HCT116 (cell line): Measurements from ENCODE around the gene COL15A1. TPM values are rescaled to one million over a fixed set of nuclear protein-coding genes. Genes with fewer than 3 reads are reported as not detected.

Source experiments
- ATAC-seq: fragments of 200-7000 bp; cut with Tn5 transposase; 2 replicates; pipeline ENCODE4 v1.9.1; 2020; ENCODE audit warnings: mild to moderate bottlenecking, moderate library complexity
- BruUV-seq: library from RNA; stranded (reverse); fragments of 400-500 nt; replicated peaks from 2 replicates; lab custom pipeline; 2021; lab: Mats Ljungman, UMichigan
- CTCF ChIA-PET: fragments of 300-600 bp; sonication (Branson Sonifier 250); formaldehyde crosslinking; loops from one replicate; lab custom pipeline; 2021; ENCODE audit warnings: antibody characterized with exemption; lab: Charles Lee
- POLR2A ChIA-PET: fragments of 300-600, 350-600 bp; sonication (Branson Sonifier 250); formaldehyde crosslinking; loops from one replicate; lab custom pipeline; 2021; ENCODE audit warnings: antibody characterized with exemption; lab: Charles Lee
- RAD21 ChIA-PET, 2 experiments: fragments of 300-600 bp; sonication (Branson Sonifier 250); formaldehyde crosslinking; loops; one replicate each; lab custom pipeline; 2023; ENCODE audit warnings: low total read pairs in 2 of 2; ENCODE audit not compliant: uncharacterized antibody in 2 of 2, unreplicated experiment in 2 of 2, low non-redundant PET in 1 of 2; lab: Charles Lee
- DNase-seq: peaks from one replicate; pipeline ENCODE4 v3.0.0-alpha.2; 2010; ENCODE audit warnings: low read depth, low spot score
- H2AFZ ChIP-seq: fragments of 200-600 bp; shearing (Covaris generic), sonication (generic); 2 replicates; pipeline ENCODE4 v1.6.1; 2017; ENCODE audit warnings: low read depth, mixed run types, mixed read lengths, antibody characterized with exemption, low read length; ENCODE audit not compliant: poor library complexity, severe bottlenecking
- H3K27ac ChIP-seq: 2 replicates; pipeline ENCODE4 v1.5.1; 2012; ENCODE audit warnings: low read depth, low read length
- H3K27me3 ChIP-seq: fragments of 200-600 bp; sonication (generic); 2 replicates; pipeline ENCODE4 v1.6.1; 2016; ENCODE audit warnings: mixed run types, low read length, mixed read lengths; ENCODE audit not compliant: insufficient read depth
- H3K36me3 ChIP-seq, 2 experiments: fragments of 200-500 bp in 1 of 2; fragments of 200-600 bp in 1 of 2; sonication (Bioruptor generic) in 1 of 2; sonication (generic) in 1 of 2; 2 replicates each; pipeline versions ENCODE4 v1.5.1 to v1.6.1; 2014 to 2016; ENCODE audit warnings: low read length in 2 of 2, inconsistent platforms in 1 of 2, mixed read lengths in 1 of 2, mixed run types in 1 of 2; ENCODE audit not compliant: insufficient read depth in 2 of 2, control insufficient read depth in 1 of 2
- H3K4me1 ChIP-seq, 2 experiments: fragments of 200-600 bp in 1 of 2; sonication (generic) in 1 of 2; 2 replicates each; pipeline versions ENCODE4 v1.5.1 to v1.6.1; 2012 to 2017; ENCODE audit warnings: low read length in 2 of 2, inconsistent platforms in 1 of 2, mild to moderate bottlenecking in 1 of 2, mixed read lengths in 1 of 2, mixed run types in 1 of 2, moderate library complexity in 1 of 2; ENCODE audit not compliant: insufficient read depth in 2 of 2, control insufficient read depth in 1 of 2
- H3K4me2 ChIP-seq: fragments of 200-600 bp; sonication (generic); 2 replicates; pipeline ENCODE4 v1.6.1; 2017; ENCODE audit warnings: mixed run types, low read length, mixed read lengths
- H3K4me3 ChIP-seq, 2 experiments: fragments of 200-600 bp in 1 of 2; sonication (generic) in 1 of 2; replicated peaks in 1 of 2; 2 replicates each; pipeline ENCODE4 v1.5.1; 2011 to 2016; ENCODE audit warnings: low read length in 2 of 2, control low read depth in 1 of 2, low read depth in 1 of 2, mild to moderate bottlenecking in 1 of 2, mixed read lengths in 1 of 2, mixed run types in 1 of 2
- H3K79me2 ChIP-seq: fragments of 200-600 bp; sonication (generic); 2 replicates; pipeline ENCODE4 v1.6.1; 2017; ENCODE audit warnings: mild to moderate bottlenecking, mixed run types, low read length, moderate library complexity, mixed read lengths; ENCODE audit not compliant: insufficient read depth
- H3K9ac ChIP-seq: fragments of 200-600 bp; sonication (generic); 2 replicates; pipeline ENCODE4 v1.6.1; 2016; ENCODE audit warnings: low read length, mixed read lengths
- H3K9me2 ChIP-seq: fragments of 200-600 bp; sonication (generic), shearing (Covaris generic); 2 replicates; pipeline ENCODE4 v1.6.1; 2017; ENCODE audit warnings: mixed run types, mild to moderate bottlenecking, moderate library complexity; ENCODE audit not compliant: insufficient read depth
- H3K9me3 ChIP-seq, 2 experiments: fragments of 200-500 bp in 1 of 2; fragments of 200-600 bp in 1 of 2; sonication (Bioruptor generic) in 1 of 2; sonication (generic) in 1 of 2; 2 replicates each; pipeline ENCODE4 v1.6.1; 2014 to 2017; ENCODE audit warnings: low read length in 2 of 2, mixed read lengths in 2 of 2, inconsistent platforms in 1 of 2, low read depth in 1 of 2, mild to moderate bottlenecking in 1 of 2, mixed run types in 1 of 2, moderate library complexity in 1 of 2; ENCODE audit not compliant: control insufficient read depth in 1 of 2, insufficient read depth in 1 of 2
- H4K20me1 ChIP-seq: fragments of 200-600 bp; sonication (generic), shearing (Covaris generic); 2 replicates; pipeline ENCODE4 v1.6.1; 2017; ENCODE audit warnings: mixed run types, mild to moderate bottlenecking, moderate library complexity; ENCODE audit not compliant: insufficient read depth
- EGR1 ChIP-seq: IDR thresholded peaks from 2 replicates; pipeline ENCODE4 v1.6.1; 2012; ENCODE audit warnings: low read depth
- ELF1 ChIP-seq: IDR thresholded peaks from 2 replicates; pipeline ENCODE4 v1.6.1; 2012; ENCODE audit warnings: low read depth, borderline replicate concordance
- FOSL1 ChIP-seq: IDR thresholded peaks from 2 replicates; pipeline ENCODE4 v1.6.1; 2012; ENCODE audit warnings: low read depth
- JUND ChIP-seq: IDR thresholded peaks from 2 replicates; pipeline ENCODE4 v1.6.1; 2012
- POLR2AphosphoS5 ChIP-seq: IDR thresholded peaks from 2 replicates; pipeline ENCODE4 v1.6.1; 2011; ENCODE audit warnings: mild to moderate bottlenecking, low read depth, low read length, moderate library complexity
- SP1 ChIP-seq: IDR thresholded peaks from 2 replicates; pipeline ENCODE4 v1.6.1; 2012; ENCODE audit warnings: low read depth
- YY1 ChIP-seq: IDR thresholded peaks from 2 replicates; pipeline ENCODE4 v1.6.1; 2011; ENCODE audit warnings: low read length, low read depth, moderate library complexity, mild to moderate bottlenecking; ENCODE audit not compliant: insufficient replicate concordance; ENCODE audit errors: extremely low read depth
- ZFX ChIP-seq: fragments of 450-650 bp; IDR thresholded peaks from 2 replicates; pipeline ENCODE4 v1.6.1; 2017
- ZNF274 ChIP-seq: fragments of 200-500 bp; sonication (Bioruptor generic); IDR thresholded peaks from 2 replicates; pipeline ENCODE4 v1.6.1; 2014; ENCODE audit warnings: mild to moderate bottlenecking, low read depth, low read length, inconsistent platforms
- intact Hi-C: fragments of 100-400 bp; cut with micrococcal nuclease; formaldehyde crosslinking; loops from 2 replicates; pipeline ENCODE4 v1.10.0; 2022
- total RNA-seq: library from RNA; stranded (reverse); gene quantifications from one replicate; pipeline ENCODE4 v1.2.1, GENCODE V29; 2021; ENCODE audit not compliant: unreplicated experiment
- TF ChIP-seq, protein P1 (sequence below), 3 experiments: fragments of 200-600 bp in 1 of 3; sonication (generic) in 1 of 3; IDR thresholded peaks in 2 of 3; conservative IDR thresholded peaks in 1 of 3; 2 replicates each; pipeline ENCODE4 v1.5.1; 2012 to 2017; ENCODE audit warnings: low read depth in 2 of 3, low read length in 2 of 3, antibody characterized with exemption in 1 of 3, borderline replicate concordance in 1 of 3, control low read depth in 1 of 3, mild to moderate bottlenecking in 1 of 3, mixed read lengths in 1 of 3, mixed run types in 1 of 3, moderate library complexity in 1 of 3; ENCODE audit not compliant: insufficient read depth in 1 of 3
- TF ChIP-seq, protein P2 (sequence below): IDR thresholded peaks from 2 replicates; pipeline ENCODE4 v1.6.1; 2012
- TF ChIP-seq, protein P3 (sequence below): IDR thresholded peaks from 2 replicates; pipeline ENCODE4 v1.6.1; 2012

The COL15A1 gene
- total RNA-seq, 1 experiment from 2014 or later, result 0.15 TPM

DNA sequence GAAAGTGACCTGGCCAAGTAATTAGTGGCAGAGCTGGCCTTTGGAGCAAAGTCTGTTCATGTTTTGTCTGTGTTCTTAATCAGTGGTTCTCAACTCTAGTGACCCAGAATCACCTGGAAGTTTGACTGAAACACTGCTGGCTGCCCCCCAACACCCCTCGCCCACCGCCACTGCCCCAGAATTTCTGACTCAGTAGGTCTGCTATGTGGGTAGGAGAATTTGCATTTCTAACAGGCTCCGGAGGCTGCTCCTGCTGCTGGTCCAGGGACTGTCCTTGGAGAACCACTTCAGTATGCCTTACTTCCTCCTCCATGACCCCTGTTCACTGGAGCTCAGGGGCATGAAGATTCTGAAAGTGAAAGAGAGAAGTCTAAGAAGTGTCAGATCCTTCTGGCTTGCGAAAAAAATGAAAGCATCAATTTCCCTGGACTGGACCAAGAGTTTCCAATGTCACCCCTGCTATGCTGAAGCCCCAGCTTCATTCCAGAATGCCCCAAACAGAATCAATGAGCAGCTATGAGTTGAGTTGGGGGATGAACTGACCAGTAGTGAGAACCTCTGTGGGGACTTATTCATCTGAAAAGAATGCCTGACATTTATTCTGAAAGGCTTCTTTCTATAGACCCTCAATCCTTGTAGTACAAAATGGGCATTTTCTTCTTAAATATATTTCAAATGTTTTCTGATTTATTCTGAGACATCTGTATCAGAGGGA, 20.8 kb upstream of the COL15A1 start:
- ChIA-PET CTCF (interaction anchor here (0.7 kb wide), 1 partner anchor 76 kb away, joined by 3 read pairs; no protein-coding TSS in a partner anchor), RAD21 (no interaction called here), POLR2A (no interaction called here)
- no peak overlapping the region for H3K4me2 ChIP-seq
- H3K9ac ChIP-seq, result no peak overlapping the region
- no peaks in the 10 kb centered on the region for H3K4me1 ChIP-seq
- BruUV-seq, result no TSS peak
- H2AFZ ChIP-seq, result no peak overlapping the region
- intact Hi-C loops, result no loop called here
- H3K9me3 ChIP-seq, result no peaks in the 10 kb centered on the region
- no peak overlapping the region for H3K27ac ChIP-seq
- ATAC-seq (no peak), DNase-seq (no peak)
- no peaks in the 10 kb centered on the region for H3K9me2 ChIP-seq
- no peak overlapping the region for H3K4me3 ChIP-seq
- H4K20me1 ChIP-seq, result no peaks in the 10 kb centered on the region
- H3K36me3 ChIP-seq, result no peaks in the 10 kb centered on the region
- 0 out of 2 replicates have a peak, but pooled peaks cover 3% of the 10 kb centered on the region for H3K27me3 ChIP-seq
- no peaks in the 10 kb centered on the region for H3K79me2 ChIP-seq
- TF ChIP-seq, protein P1, sequence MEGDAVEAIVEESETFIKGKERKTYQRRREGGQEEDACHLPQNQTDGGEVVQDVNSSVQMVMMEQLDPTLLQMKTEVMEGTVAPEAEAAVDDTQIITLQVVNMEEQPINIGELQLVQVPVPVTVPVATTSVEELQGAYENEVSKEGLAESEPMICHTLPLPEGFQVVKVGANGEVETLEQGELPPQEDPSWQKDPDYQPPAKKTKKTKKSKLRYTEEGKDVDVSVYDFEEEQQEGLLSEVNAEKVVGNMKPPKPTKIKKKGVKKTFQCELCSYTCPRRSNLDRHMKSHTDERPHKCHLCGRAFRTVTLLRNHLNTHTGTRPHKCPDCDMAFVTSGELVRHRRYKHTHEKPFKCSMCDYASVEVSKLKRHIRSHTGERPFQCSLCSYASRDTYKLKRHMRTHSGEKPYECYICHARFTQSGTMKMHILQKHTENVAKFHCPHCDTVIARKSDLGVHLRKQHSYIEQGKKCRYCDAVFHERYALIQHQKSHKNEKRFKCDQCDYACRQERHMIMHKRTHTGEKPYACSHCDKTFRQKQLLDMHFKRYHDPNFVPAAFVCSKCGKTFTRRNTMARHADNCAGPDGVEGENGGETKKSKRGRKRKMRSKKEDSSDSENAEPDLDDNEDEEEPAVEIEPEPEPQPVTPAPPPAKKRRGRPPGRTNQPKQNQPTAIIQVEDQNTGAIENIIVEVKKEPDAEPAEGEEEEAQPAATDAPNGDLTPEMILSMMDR (IDR thresholded peaks at IDR 0.05 in 2 of 3, conservative IDR thresholded peaks at IDR 0.05 in 1 of 3; ENCODE audit: borderline replicate concordance in 1 of 3, insufficient read depth in 1 of 3, low read depth in 2 of 3, low read length in 2 of 3), result no peak
- TF ChIP-seq ZNF274, result no peak

DNA sequence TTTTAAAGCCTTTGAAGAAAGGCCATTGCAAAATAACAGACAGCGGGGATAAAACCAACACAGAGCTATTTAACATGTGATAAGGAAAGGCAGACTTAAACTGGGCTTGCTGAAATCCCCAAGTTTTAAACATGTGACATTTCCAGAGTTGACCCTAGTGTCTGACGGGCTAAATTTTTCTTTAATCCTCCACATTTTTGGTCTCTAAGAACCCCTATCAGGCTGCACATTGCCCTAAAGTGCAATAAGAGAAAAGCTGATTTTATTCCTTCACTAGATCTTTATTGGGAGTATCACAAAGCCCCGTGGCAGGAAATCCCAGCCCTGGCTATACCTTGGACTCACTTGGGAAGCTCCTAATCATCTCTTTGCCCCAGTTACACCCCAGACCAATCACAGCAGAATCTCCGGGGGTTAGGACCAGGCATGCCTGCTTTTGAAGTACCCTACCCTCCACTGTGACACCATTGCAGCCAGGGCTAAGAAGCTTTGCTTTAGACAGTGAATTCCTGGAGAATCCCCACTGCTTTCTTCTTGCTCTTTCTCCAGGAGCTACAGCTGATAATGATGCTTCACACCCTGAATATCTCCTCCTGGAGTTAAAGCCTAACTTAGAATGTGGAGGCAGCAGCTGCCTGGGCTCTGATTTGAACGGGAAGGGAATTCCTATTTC, 20.1 kb upstream of the COL15A1 start:
- Histone ChIP-seq H3K36me3 (no peaks in the 10 kb centered on the region), H3K4me1 (no peaks in the 10 kb centered on the region), H2AFZ (no peak overlapping the region), H4K20me1 (no peaks in the 10 kb centered on the region), H3K4me3 (no peak overlapping the region), H3K27ac (no peak overlapping the region), H3K79me2 (no peaks in the 10 kb centered on the region), H3K9me3 (no peaks in the 10 kb centered on the region), H3K27me3 (0 out of 2 replicates have a peak, but pooled peaks cover 3% of the 10 kb centered on the region), H3K9me2 (no peaks in the 10 kb centered on the region), H3K4me2 (no peak overlapping the region), H3K9ac (no peak overlapping the region)
- CTCF ChIA-PET, result interaction anchor here (0.7 kb wide), 1 partner anchor 75 kb away, joined by 3 read pairs; no protein-coding TSS in a partner anchor
- POLR2A ChIA-PET, result no interaction called here
- no peak for ATAC-seq
- no TSS peak for BruUV-seq
- no peak for DNase-seq
- RAD21 ChIA-PET, result no interaction called here
- intact Hi-C loops, result no loop called here
- no peak for TF ChIP-seq SP1
- no peak for TF ChIP-seq JUND
- TF ChIP-seq POLR2AphosphoS5, result no peak
- TF ChIP-seq ELF1, result no peak
- TF ChIP-seq FOSL1, result no peak
- no peak for TF ChIP-seq EGR1
- TF ChIP-seq, protein P2, sequence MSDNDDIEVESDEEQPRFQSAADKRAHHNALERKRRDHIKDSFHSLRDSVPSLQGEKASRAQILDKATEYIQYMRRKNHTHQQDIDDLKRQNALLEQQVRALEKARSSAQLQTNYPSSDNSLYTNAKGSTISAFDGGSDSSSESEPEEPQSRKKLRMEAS, result no peak
- no peak for TF ChIP-seq ZFX
- TF ChIP-seq, protein P3, sequence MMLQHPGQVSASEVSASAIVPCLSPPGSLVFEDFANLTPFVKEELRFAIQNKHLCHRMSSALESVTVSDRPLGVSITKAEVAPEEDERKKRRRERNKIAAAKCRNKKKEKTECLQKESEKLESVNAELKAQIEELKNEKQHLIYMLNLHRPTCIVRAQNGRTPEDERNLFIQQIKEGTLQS, result no peak
- TF ChIP-seq YY1, result no peak
- no peak for TF ChIP-seq ZNF274
